GM19395 (cell line): Measurements from ENCODE around the gene AP1M1.

Experiments used
- ATAC-seq: cut with Tn5 transposase; IDR thresholded peaks from one replicate; pipeline ENCODE4 v1.9.1; 2021; ENCODE audit warnings: mild to moderate bottlenecking, moderate library complexity; ENCODE audit not compliant: unreplicated experiment

Gene AP1M1

GRCh38 chr19:16293118-16294091 lies 95.7 kb downstream of the AP1M1 start:
- ATAC-seq, result no peak

- ATAC-seq, result no peak
Observed at GRCh38 chr19:16295057-16295456, 97.3 kb downstream of the AP1M1 start.
